Activated naive CD4-positive, alpha-beta T cell treated with anti-CD3 and anti-CD28 coated beads, Interleukin-2, amount 50 U/mL, for 24 hours (primary cell): ENCODE measurements around the gene HOXD9.

Experiments used
- H3K27ac Mint-ChIP-seq: one replicate; pipeline ENCODE4 v1.8.0; 2021; ENCODE audit warnings: mild to moderate bottlenecking, mixed read lengths
- H3K27me3 Mint-ChIP-seq: one replicate; pipeline ENCODE4 v1.8.0; 2021; ENCODE audit warnings: mixed read lengths
- H3K36me3 Mint-ChIP-seq: one replicate; pipeline ENCODE4 v1.8.0; 2021; ENCODE audit warnings: mixed read lengths
- H3K4me1 Mint-ChIP-seq: one replicate; pipeline ENCODE4 v1.8.0; 2021; ENCODE audit warnings: mixed read lengths
- H3K4me3 Mint-ChIP-seq: one replicate; pipeline ENCODE4 v1.8.0; 2021; ENCODE audit warnings: mild to moderate bottlenecking, mixed read lengths
- H3K9me3 Mint-ChIP-seq: one replicate; pipeline ENCODE4 v1.8.0; 2021; ENCODE audit warnings: mixed read lengths

Gene HOXD9

DNA sequence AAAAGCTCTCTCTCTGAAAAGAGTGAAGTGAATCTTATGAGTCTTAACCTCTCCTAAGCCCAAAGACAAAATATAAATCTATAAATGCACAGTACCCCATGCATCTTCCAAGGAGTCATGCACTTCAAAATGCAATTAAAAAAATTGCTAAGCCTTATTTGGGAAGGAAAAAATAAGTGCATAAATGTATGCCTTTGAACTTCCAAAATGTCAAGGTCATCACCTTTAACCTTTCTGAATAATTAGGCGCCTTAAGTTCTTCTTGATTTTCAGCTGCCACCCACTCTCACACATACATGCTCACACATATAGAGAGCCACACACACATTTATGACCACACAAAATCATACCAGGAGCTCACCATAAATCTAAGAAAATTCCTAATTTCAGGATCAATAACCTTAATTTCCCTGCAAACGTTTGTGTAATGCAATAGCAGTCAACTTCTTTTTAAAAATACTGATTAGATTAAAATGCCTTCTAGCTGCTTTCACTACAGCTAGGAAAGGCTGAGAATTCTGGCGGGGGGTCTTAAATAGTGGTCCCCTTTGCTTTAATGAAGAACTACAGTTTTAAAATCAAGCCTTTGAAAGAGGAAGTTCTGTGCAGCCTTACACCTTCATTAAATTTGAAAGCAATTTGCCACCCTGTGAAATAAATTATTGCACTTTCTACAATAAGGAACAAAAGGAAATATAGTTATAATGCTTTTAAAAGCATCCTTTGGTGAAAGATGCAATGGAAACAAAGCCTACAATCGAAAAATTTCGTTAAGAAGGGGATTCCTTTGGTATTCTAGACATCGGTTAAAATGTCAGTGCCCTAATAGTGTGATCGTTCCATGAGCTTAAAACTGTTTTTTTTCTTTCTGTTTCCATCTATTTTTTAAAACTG lies 11.9 kb upstream of the HOXD9 start:
- no peak overlapping the region for H3K4me3 Mint-ChIP-seq
- H3K4me1 Mint-ChIP-seq: peaks cover 13% of the 10 kb centered on the region
- H3K27me3 Mint-ChIP-seq: peaks cover 61% of the 10 kb centered on the region
- no peak overlapping the region for H3K27ac Mint-ChIP-seq
- peaks cover 1% of the 10 kb centered on the region for H3K36me3 Mint-ChIP-seq
- H3K9me3 Mint-ChIP-seq: no peaks in the 10 kb centered on the region

DNA sequence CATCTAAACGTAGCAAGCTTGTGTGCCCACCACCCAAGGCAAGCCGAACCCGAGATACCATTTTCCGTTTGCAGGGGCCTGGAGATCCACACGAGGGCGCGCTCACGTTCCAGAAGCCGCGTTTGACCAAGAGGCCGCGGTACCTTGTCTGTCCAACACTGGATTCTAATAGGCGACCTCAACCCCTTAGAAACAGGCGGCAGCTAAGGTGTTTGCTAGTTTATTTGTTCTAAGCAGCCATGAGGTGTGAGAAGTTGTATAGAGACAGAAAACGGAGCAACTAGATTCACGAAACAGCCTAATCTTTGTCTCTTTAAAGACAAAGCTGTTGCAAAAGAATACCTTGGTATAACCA lies 11.2 kb upstream of the HOXD9 start:
- Mint-ChIP-seq H3K27ac (no peak overlapping the region), H3K4me3 (no peak overlapping the region), H3K27me3 (peaks cover 58% of the 10 kb centered on the region), H3K4me1 (peaks cover 7% of the 10 kb centered on the region), H3K9me3 (no peaks in the 10 kb centered on the region), H3K36me3 (peaks cover 1% of the 10 kb centered on the region)

DNA sequence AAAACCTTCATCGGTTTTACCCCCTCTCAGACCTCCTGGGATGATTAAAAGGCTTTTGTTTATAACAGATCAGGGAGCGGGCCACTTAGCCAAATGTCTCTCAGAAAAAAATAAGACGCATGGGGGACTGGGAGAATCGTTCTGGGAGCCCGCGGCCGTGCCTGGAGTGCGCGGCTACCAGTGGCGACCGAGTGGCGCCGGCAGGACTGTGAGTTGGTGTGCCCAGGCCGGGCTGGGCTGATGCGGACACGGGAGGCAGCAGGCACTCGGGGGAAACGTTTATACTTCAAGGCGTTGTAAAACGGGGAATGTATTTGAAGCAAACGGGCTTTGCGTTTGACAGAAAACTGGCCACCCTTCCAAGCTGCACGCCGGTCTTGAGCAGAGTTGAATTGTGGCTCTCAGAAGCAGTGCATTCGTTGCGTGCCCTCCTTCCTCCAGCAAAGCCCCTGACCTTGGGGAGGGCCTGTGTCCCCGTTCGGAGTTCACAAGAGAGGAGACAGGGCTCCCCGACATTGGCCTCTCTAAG lies 10.6 kb upstream of the HOXD9 start:
- no peak overlapping the region for H3K4me3 Mint-ChIP-seq
- H3K27ac Mint-ChIP-seq: no peak overlapping the region
- H3K9me3 Mint-ChIP-seq: peaks cover 3% of the 10 kb centered on the region
- H3K27me3 Mint-ChIP-seq: peaks cover 62% of the 10 kb centered on the region
- peaks cover 5% of the 10 kb centered on the region for H3K4me1 Mint-ChIP-seq
- H3K36me3 Mint-ChIP-seq: peaks cover 2% of the 10 kb centered on the region

DNA sequence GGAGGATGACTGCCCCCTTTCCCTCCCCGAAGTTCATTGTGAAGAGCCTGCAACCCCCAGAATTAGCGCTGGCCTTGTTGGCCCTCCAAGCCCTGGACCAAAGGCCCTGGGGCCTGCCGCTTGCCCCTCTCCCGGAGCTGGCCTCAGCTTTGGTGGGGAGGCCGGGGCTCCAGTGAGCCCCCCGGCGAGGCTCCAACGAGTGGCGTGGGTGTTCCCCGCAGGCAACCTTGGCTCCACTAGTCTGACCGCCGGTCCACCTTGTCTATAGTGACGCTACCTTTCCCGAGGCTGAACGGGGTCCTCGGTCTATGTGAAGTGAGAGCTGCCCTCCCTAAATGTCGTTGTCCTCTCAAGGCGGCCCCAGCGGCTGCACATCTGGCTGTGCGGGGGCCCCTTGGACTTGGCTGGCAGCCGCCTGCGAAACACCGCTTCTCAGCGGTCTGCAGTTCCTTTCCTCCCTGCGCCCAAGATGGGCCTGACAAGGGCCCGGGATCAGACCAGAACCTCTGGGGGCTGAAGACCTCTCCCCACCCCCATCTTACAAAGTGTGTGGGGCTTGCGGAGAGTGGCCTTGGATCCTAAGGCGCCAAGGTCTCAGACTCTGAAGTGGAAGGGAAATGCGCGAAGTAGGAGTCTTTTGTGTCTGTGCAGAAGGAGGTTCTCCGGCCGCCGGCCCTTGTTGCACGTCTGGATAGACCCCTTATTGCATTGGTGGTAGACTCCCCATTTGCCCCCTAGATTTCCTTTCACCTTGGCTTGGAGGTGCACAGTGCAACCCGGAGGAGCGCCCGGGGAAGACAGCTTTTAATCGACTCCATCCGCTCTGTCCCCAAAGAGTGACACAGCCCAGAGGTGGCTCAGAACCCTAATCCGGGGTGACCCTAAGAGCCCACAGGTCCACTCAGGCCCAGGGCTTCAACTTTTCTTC lies 9.9 kb upstream of the HOXD9 start:
- H3K4me1 Mint-ChIP-seq: peaks cover 5% of the 10 kb centered on the region
- H3K9me3 Mint-ChIP-seq: peaks cover 6% of the 10 kb centered on the region
- no peak overlapping the region for H3K27ac Mint-ChIP-seq
- peaks cover 2% of the 10 kb centered on the region for H3K36me3 Mint-ChIP-seq
- H3K27me3 Mint-ChIP-seq: peaks cover 64% of the 10 kb centered on the region
- H3K4me3 Mint-ChIP-seq: no peak overlapping the region

DNA sequence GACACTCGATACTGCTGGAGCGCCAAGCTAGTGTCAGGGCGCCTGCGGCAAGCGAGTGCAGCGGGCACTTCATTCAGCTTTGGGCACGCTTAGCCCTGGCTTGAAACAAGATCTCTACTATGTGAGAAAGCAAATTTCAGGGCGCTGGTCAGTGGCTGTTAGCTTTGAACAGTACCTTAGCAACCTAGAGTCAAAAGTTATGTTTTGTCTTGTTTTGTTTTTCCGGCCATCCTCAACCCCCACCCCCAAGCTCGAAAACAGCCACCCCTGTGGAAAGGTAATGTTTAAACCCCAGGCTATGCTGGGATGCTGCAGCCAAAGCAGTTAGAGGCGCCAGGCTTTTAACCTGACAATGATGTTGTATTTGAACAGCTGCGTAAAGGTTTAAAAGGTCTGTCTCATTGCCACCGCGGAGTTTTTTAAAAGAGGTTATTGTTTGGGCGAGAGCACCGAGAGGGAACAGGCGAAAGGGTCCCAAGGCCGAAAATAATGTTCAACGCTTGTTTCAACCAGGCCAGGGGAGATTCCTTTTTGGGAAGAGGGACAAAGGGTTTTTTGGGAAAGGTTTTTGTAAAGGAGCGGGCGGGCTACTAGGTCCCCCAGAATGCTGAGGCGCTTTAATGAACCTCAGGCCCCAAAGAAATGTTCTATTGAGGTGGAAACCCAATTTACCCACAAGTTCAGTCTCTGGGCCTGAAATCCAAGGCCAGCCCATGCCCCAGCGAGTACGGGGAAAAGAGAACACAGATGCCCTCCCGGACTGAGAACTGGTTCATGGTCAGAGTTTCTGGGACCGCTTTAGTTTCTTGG lies 8.2 kb upstream of the HOXD9 start:
- Mint-ChIP-seq H3K27me3 (peaks cover 70% of the 10 kb centered on the region), H3K4me3 (no peak overlapping the region), H3K4me1 (peaks cover 3% of the 10 kb centered on the region), H3K9me3 (peaks cover 11% of the 10 kb centered on the region), H3K27ac (no peak overlapping the region), H3K36me3 (peaks cover 2% of the 10 kb centered on the region)

DNA sequence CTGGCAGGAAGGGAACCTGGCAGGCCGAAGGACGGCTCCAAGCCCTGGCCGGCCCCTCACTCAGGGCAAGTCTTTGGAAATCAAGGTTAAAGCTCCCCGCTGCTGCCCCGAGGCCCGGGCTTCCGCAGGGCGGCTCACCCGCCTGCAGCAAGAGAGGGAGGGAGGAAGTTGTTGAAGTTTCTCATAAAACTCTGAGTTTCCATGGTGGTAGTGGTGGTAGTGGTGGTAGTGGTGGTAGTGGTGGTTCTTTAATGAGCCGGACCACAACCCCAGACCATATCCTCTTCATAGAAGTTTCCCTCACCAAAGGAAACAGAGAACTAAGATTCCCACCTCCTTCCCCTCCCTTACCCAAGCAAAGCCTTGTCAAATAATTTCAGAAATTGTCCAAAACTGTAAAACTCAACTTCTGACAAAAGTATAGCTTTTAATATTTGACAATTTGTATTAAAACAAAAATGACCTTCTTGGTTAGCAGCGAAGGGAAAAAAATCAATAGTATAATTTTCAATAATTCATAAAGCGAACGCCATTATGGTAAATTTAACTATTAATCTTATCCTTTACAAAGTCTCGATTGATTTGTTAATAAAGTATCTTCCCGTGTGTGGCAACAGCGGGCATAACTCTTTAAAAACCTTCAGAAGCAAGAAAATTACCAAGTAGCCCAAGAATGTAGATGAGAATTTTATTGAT lies 7.4 kb upstream of the HOXD9 start:
- peaks cover 2% of the 10 kb centered on the region for H3K36me3 Mint-ChIP-seq
- peaks cover 71% of the 10 kb centered on the region for H3K27me3 Mint-ChIP-seq
- no peaks in the 10 kb centered on the region for H3K4me1 Mint-ChIP-seq
- no peak overlapping the region for H3K4me3 Mint-ChIP-seq
- H3K27ac Mint-ChIP-seq: peak overlapping the region; percentile 55
- peaks cover 11% of the 10 kb centered on the region for H3K9me3 Mint-ChIP-seq

DNA sequence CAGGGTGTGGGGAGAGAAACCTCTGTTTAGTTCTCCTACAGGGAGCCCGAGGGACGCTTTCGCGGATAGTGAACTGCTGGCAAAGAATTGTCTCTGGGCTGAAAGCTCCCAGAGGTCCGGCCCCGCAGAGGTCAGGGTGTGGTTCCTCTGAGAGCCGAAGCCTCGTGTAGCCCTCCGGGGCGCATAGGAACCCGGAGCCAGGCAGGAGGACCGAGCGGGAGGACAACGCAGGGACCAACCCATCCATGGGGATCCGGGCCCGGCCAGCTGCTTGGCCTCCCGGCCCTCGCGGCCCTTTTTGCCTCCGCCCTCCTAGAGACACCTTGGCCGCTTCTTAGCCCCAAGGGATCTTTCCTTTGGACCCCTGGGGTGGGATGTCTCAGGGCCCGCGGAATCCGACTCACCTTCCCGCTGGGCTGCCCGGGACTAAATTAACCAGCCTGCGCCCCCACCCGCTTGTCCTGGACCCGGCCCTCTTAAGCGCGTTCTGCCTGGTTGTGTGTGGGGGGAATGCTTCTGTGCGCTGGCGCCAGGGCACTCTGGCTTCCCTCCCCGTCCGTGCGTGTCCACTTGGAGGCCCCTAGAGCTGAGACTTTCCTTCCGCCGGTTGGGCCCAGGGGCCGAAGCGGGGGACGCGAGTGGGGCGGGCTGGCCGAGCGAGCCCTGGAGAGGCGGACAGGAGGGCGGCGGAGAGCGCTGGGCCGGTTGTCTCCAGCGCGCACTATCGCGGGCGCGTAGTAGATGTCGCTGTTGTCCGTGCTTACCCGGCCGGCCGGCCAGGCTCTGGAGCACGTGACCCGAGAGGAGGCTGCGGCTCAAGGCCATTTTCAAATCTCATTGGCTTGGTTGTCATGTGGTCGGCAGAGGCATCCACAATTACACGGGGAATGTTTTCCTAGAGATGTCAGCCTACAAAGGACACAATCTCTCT lies 6.4 kb upstream of the HOXD9 start, which contains the start of gene HOXD10:
Gene HOXD10, plus strand, starts transcription at position 896 of the 931 bp plus-strand sequence. CDS start 56 bp downstream, outside the sequence.
- H3K4me1 Mint-ChIP-seq: no peaks in the 10 kb centered on the region
- H3K36me3 Mint-ChIP-seq: peaks cover 2% of the 10 kb centered on the region
- H3K27ac Mint-ChIP-seq: peak within 1 kb of the TSS; percentile 79
- no peak within 1 kb of the TSS for H3K4me3 Mint-ChIP-seq
- peaks cover 74% of the 10 kb centered on the region for H3K27me3 Mint-ChIP-seq
- peaks cover 11% of the 10 kb centered on the region for H3K9me3 Mint-ChIP-seq

DNA sequence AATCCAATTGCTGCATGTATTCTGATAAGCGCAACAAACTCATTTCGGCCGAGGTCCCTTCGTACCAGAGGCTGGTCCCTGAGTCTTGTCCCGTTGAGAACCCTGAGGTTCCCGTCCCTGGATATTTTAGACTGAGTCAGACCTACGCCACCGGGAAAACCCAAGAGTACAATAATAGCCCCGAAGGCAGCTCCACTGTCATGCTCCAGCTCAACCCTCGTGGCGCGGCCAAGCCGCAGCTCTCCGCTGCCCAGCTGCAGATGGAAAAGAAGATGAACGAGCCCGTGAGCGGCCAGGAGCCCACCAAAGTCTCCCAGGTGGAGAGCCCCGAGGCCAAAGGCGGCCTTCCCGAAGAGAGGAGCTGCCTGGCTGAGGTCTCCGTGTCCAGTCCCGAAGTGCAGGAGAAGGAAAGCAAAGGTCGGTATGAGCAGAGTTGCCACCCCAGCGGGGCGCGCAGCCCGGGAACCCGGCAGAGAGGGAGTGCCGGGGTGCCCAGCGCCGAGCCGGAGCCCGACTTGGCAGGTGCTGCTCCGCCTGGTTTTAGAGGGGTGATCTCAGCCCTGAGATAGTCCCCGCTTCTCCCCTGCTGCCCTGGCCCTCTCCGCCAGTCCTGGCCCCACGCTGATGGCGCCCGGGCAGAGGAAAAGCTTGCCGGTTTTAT lies 5.2 kb upstream of the HOXD9 start:
- Mint-ChIP-seq H3K4me3 (no peak overlapping the region), H3K27ac (peak overlapping the region; percentile 79), H3K4me1 (no peaks in the 10 kb centered on the region), H3K27me3 (peaks cover 68% of the 10 kb centered on the region), H3K9me3 (peaks cover 11% of the 10 kb centered on the region), H3K36me3 (peaks cover 2% of the 10 kb centered on the region)

DNA sequence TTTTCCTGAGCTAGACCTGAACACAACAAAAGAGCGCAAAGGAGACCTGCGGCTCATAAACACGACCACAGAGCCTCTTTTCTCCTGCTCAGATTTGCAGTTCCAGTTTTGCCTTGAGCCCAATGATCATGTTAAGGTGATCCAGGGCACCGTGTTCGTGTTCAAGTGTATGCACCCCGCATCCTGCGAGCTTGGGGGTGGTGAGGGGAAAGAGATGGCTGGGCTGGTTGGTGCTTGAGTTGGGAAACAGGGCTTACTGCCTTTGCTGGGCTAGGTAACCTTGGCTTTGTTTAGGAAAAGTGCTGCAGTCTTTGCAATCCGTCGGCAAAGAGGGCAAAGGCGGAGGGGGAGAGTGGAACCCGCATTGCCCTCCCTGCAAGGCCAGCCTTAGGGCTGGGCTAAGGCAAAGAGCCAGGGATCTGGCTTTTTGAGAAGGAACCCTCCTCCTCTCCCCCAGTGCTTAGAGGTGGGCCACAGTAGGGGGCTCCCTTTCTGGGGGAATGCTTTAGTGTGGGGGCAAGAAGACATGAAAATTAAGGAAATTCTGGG lies 4.6 kb upstream of the HOXD9 start:
- Mint-ChIP-seq H3K4me3 (no peak overlapping the region), H3K27ac (peak overlapping the region; percentile 66), H3K4me1 (no peaks in the 10 kb centered on the region), H3K27me3 (peaks cover 66% of the 10 kb centered on the region), H3K36me3 (peaks cover 2% of the 10 kb centered on the region), H3K9me3 (peaks cover 11% of the 10 kb centered on the region)

DNA sequence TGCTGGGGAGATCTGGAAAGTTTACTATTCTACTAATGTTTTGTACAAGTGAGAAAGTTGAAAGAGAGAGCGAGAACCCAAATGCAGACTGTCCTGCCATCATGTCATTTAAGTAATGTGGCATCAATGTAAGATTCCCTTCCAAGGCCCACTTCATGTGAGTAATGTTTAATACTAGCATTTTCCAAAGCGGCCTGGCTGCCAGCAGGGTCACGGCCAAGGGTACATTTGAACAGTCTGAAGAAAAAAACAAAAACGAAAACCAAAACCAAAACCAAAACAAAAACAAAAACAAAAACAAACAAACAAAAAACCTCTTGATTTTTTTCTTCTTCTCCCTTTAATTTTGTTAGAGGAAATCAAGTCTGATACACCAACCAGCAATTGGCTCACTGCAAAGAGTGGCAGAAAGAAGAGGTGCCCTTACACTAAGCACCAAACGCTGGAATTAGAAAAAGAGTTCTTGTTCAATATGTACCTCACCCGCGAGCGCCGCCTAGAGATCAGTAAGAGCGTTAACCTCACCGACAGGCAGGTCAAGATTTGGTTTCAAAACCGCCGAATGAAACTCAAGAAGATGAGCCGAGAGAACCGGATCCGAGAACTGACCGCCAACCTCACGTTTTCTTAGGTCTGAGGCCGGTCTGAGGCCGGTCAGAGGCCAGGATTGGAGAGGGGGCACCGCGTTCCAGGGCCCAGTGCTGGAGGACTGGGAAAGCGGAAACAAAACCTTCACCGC lies 3.7 kb upstream of the HOXD9 start:
- Mint-ChIP-seq H3K4me3 (no peak overlapping the region), H3K36me3 (peaks cover 2% of the 10 kb centered on the region), H3K4me1 (peaks cover under 1% of the 10 kb centered on the region), H3K27ac (peak overlapping the region; percentile 63), H3K9me3 (peaks cover 11% of the 10 kb centered on the region), H3K27me3 (peaks cover 63% of the 10 kb centered on the region)

DNA sequence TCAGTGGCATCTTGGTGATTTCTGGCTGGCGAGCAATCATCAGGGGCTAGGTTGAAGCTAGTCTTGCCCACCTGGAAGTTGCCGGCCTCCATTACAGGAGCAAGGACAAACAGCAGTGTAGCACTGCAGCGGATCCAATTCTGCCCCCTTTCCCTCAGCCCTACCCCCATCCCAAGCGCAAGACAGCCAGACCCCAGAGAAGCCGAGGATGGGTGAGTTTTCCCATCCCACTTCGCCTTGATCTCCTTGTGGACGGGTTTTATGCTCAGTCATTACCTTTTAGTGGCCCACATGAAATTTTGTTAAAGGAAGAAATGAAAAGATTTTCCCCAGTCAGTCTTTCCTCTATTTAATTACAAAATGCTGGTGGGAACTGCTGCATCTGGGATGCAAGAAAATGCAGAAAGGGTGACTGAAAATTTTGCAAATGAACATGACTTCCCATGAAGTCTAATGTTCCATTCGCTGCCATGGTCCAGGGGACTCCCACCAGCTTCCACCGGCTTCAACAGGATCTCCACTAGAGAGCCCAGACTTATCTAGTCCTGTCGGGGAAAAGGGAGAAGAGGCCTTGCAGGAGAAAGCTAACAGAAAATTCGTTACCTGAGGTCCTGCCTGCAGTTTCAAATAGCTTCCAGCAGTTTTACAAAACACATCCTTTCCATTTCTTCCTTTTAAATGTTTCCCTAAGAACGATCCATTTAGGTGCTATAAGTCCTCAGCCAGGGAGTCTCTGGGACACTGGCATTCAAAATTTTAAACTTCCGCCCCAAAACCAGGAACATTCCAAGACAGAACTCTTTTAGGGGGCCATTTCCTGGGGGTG lies 1.9 kb upstream of the HOXD9 start:
- H3K27me3 Mint-ChIP-seq: peaks cover 66% of the 10 kb centered on the region
- H3K27ac Mint-ChIP-seq: peak overlapping the region; percentile 8
- H3K4me3 Mint-ChIP-seq: no peak overlapping the region
- peaks cover 2% of the 10 kb centered on the region for H3K36me3 Mint-ChIP-seq
- peaks cover 11% of the 10 kb centered on the region for H3K9me3 Mint-ChIP-seq
- H3K4me1 Mint-ChIP-seq: peaks cover 4% of the 10 kb centered on the region
